ENCODE measurements around the gene NKTR.

NKTR gene

GRCh38 chr3:42668413-42668760, 67.9 kb downstream of the NKTR start:
- H3K56ac ChIP-seq (ENCODE audit: low read length): no peak overlapping the region
- DNase-seq: no peak
- H3K4me2 ChIP-seq (ENCODE audit: low read length): no peak overlapping the region
- no peaks in the 10 kb centered on the region for H3K79me1 ChIP-seq (ENCODE audit: low read length)
- H3K18ac ChIP-seq (ENCODE audit: low read length): no peak overlapping the region
- H2BK5ac ChIP-seq (ENCODE audit: low read length): no peak overlapping the region
- H3K4me1 ChIP-seq (ENCODE audit: control insufficient read depth, low read depth, low read length): no peaks in the 10 kb centered on the region
- no peaks in the 10 kb centered on the region for H3K27me3 ChIP-seq (ENCODE audit: insufficient read depth, low read length, poor library complexity)
- no peak overlapping the region for H4K8ac ChIP-seq (ENCODE audit: low read depth, low read length)
- no peak overlapping the region for H3K23ac ChIP-seq (ENCODE audit: low read length)
- H3K4ac ChIP-seq (ENCODE audit: low read depth, low read length): no peak overlapping the region
- H2BK15ac ChIP-seq (replicated peaks; ENCODE audit: low read depth): no peak overlapping the region
- H3K4me3 ChIP-seq (ENCODE audit: low read length): no peak overlapping the region
- H3K27ac ChIP-seq (ENCODE audit: low read depth, low read length): no peak overlapping the region
- no peak overlapping the region for H4K5ac ChIP-seq (ENCODE audit: low read length)
- H3K9ac ChIP-seq (ENCODE audit: low read length): no peak overlapping the region
- no peaks in the 10 kb centered on the region for H3K79me2 ChIP-seq (ENCODE audit: control insufficient read depth, insufficient read depth, low read length)
- no CpG with 5 or more reads among the region's 2 CpGs for WGBS (ENCODE audit: extremely low coverage, insufficient coverage, low lambda C conversion rate)
- no peak overlapping the region for H2BK120ac ChIP-seq (ENCODE audit: low read depth, low read length)
- no peak overlapping the region for H2AK5ac ChIP-seq (ENCODE audit: low read length)
- no peaks in the 10 kb centered on the region for H3K36me3 ChIP-seq (ENCODE audit: control insufficient read depth, insufficient read depth, low read length)

DNA sequence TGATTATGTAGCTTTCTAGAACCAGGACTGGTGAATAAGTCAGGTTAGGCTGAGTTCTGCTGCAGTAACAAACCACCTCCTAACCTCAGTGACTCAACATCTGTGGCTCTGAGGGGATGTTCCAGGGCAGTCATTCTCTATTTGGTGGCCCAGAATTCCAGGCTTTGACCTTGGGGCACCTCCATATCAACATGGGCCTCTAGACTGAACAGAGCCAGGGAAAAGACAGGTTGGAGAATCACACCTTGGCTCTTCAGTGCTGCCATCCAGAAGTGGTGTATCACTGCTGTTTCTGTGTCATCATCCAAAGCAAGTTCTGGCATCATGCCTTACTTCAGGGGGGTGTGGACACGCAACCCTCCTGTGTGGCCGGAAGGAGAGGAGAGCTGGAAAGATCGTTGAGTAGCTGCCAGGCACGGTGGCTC, 68.3 kb downstream of the NKTR start:
- Histone ChIP-seq H3K4me1 (ENCODE audit: control insufficient read depth, low read depth, low read length) (no peaks in the 10 kb centered on the region), H3K4ac (ENCODE audit: low read depth, low read length) (no peak overlapping the region), H2BK15ac (replicated peaks; ENCODE audit: low read depth) (no peak overlapping the region), H3K79me1 (ENCODE audit: low read length) (no peaks in the 10 kb centered on the region), H3K27me3 (ENCODE audit: insufficient read depth, low read length, poor library complexity) (no peaks in the 10 kb centered on the region), H2BK5ac (ENCODE audit: low read length) (no peak overlapping the region), H2BK120ac (ENCODE audit: low read depth, low read length) (no peak overlapping the region), H3K79me2 (ENCODE audit: control insufficient read depth, insufficient read depth, low read length) (no peaks in the 10 kb centered on the region), H3K23ac (ENCODE audit: low read length) (no peak overlapping the region), H3K18ac (ENCODE audit: low read length) (no peak overlapping the region), H3K4me3 (ENCODE audit: low read length) (no peak overlapping the region), H3K56ac (ENCODE audit: low read length) (no peak overlapping the region), H4K8ac (ENCODE audit: low read depth, low read length) (no peak overlapping the region), H2AK5ac (ENCODE audit: low read length) (no peak overlapping the region), H3K27ac (ENCODE audit: low read depth, low read length) (no peak overlapping the region), H3K36me3 (ENCODE audit: control insufficient read depth, insufficient read depth, low read length) (no peaks in the 10 kb centered on the region), H3K9ac (ENCODE audit: low read length) (no peak overlapping the region), H4K5ac (ENCODE audit: low read length) (no peak overlapping the region), H3K4me2 (ENCODE audit: low read length) (no peak overlapping the region)
- no peak for DNase-seq
- no CpG with 5 or more reads among the region's 4 CpGs for WGBS (ENCODE audit: extremely low coverage, insufficient coverage, low lambda C conversion rate)

DNA sequence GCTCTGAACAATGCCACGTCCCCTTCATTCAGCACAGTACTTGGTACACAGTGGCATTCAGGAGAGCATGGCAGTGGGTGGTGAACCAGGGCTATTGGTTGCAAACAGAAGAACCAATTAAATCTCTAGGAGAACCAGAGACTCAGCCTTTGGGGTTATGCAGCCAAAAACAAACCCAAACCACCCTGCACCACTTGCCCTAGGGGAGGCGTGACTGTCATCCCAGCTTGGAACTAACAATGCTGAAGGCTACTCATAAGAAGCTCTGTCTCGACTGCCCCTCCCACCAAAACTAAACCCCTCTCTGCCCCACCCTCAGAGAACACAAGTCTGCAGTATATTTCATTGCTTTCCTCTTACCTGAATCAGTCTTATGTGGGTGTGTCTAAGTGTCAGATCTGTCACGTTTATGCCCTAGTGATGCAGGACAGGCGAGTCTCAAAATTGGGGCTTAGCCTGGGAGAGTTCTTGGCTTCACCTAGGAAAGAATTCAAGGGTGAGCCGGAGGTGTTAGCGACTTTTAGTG, 69.6 kb downstream of the NKTR start:
- Histone ChIP-seq H4K5ac (ENCODE audit: low read length) (no peak overlapping the region), H2BK5ac (ENCODE audit: low read length) (no peak overlapping the region), H3K23ac (ENCODE audit: low read length) (no peak overlapping the region), H3K56ac (ENCODE audit: low read length) (no peak overlapping the region), H3K4ac (ENCODE audit: low read depth, low read length) (no peak overlapping the region), H3K18ac (ENCODE audit: low read length) (no peak overlapping the region), H3K79me2 (ENCODE audit: control insufficient read depth, insufficient read depth, low read length) (no peaks in the 10 kb centered on the region), H3K36me3 (ENCODE audit: control insufficient read depth, insufficient read depth, low read length) (no peaks in the 10 kb centered on the region), H3K4me2 (ENCODE audit: low read length) (no peak overlapping the region), H4K8ac (ENCODE audit: low read depth, low read length) (no peak overlapping the region), H2AK5ac (ENCODE audit: low read length) (no peak overlapping the region), H2BK15ac (replicated peaks; ENCODE audit: low read depth) (no peak overlapping the region), H3K9ac (ENCODE audit: low read length) (no peak overlapping the region), H3K79me1 (ENCODE audit: low read length) (no peaks in the 10 kb centered on the region), H2BK120ac (ENCODE audit: low read depth, low read length) (no peak overlapping the region), H3K4me1 (ENCODE audit: control insufficient read depth, low read depth, low read length) (no peaks in the 10 kb centered on the region), H3K4me3 (ENCODE audit: low read length) (no peak overlapping the region), H3K27ac (ENCODE audit: low read depth, low read length) (no peak overlapping the region), H3K27me3 (ENCODE audit: insufficient read depth, low read length, poor library complexity) (no peaks in the 10 kb centered on the region)
- WGBS (ENCODE audit: extremely low coverage, insufficient coverage, low lambda C conversion rate): no CpG with 5 or more reads among the region's 7 CpGs
- DNase-seq: no peak

DNA sequence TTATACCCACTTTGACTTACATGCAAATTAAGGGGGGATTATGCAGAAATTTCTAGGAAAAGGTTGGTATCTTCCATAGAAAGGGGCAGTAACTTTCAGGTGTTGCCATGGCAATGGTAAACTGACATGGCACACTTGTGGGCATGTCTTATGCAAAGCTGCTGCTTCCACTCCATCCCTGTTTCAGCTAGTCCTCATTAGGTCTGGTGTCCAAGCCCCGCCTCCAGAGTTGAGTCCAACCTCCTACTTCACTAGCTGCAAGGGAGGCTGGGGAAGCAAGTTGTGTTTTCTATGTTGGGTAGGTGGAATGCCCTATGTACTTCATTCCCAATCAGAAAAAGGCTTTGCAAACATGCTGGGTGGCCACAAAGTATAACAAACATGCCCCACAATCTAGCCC, 70.2 kb downstream of the NKTR start:
- Histone ChIP-seq H3K56ac (ENCODE audit: low read length) (no peak overlapping the region), H3K18ac (ENCODE audit: low read length) (no peak overlapping the region), H2BK120ac (ENCODE audit: low read depth, low read length) (no peak overlapping the region), H3K23ac (ENCODE audit: low read length) (no peak overlapping the region), H2BK5ac (ENCODE audit: low read length) (no peak overlapping the region), H2BK15ac (replicated peaks; ENCODE audit: low read depth) (no peak overlapping the region), H4K8ac (ENCODE audit: low read depth, low read length) (no peak overlapping the region), H3K4me2 (ENCODE audit: low read length) (no peak overlapping the region), H4K5ac (ENCODE audit: low read length) (no peak overlapping the region), H3K4me1 (ENCODE audit: control insufficient read depth, low read depth, low read length) (no peaks in the 10 kb centered on the region), H3K79me1 (ENCODE audit: low read length) (no peaks in the 10 kb centered on the region), H3K36me3 (ENCODE audit: control insufficient read depth, insufficient read depth, low read length) (no peaks in the 10 kb centered on the region), H3K79me2 (ENCODE audit: control insufficient read depth, insufficient read depth, low read length) (no peaks in the 10 kb centered on the region), H3K27me3 (ENCODE audit: insufficient read depth, low read length, poor library complexity) (no peaks in the 10 kb centered on the region), H3K4ac (ENCODE audit: low read depth, low read length) (no peak overlapping the region), H3K4me3 (ENCODE audit: low read length) (no peak overlapping the region), H3K9ac (ENCODE audit: low read length) (no peak overlapping the region), H2AK5ac (ENCODE audit: low read length) (no peak overlapping the region), H3K27ac (ENCODE audit: low read depth, low read length) (no peak overlapping the region)
- WGBS (ENCODE audit: extremely low coverage, insufficient coverage, low lambda C conversion rate): no CpG with 5 or more reads among the region's 1 CpG
- no peak for DNase-seq

DNA sequence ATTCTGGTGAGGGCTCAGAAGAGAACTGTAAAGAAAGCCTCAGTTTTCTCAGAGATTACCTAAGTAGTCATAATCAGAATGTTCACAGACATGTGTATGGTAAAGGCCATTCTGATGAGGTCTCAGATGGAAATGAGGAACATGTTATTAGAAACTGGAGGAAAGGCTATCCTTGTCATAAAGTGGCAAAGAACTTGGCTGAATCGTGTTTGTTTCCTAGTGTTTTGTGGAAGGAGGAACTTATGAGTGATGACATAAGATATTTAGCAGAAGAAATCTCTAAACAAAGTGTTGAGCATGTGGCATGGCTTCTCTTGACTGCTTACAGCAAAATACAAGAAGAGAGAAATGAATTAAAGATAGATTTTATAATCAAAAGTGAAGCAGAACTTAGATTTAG, 72.0 kb downstream of the NKTR start:
- Histone ChIP-seq H3K9ac (ENCODE audit: low read length) (no peak overlapping the region), H3K79me1 (ENCODE audit: low read length) (no peaks in the 10 kb centered on the region), H3K18ac (ENCODE audit: low read length) (no peak overlapping the region), H3K4me3 (ENCODE audit: low read length) (no peak overlapping the region), H2BK120ac (ENCODE audit: low read depth, low read length) (no peak overlapping the region), H3K79me2 (ENCODE audit: control insufficient read depth, insufficient read depth, low read length) (no peaks in the 10 kb centered on the region), H3K4me2 (ENCODE audit: low read length) (no peak overlapping the region), H3K56ac (ENCODE audit: low read length) (no peak overlapping the region), H2AK5ac (ENCODE audit: low read length) (no peak overlapping the region), H4K8ac (ENCODE audit: low read depth, low read length) (no peak overlapping the region), H3K36me3 (ENCODE audit: control insufficient read depth, insufficient read depth, low read length) (no peaks in the 10 kb centered on the region), H2BK5ac (ENCODE audit: low read length) (no peak overlapping the region), H2BK15ac (replicated peaks; ENCODE audit: low read depth) (no peak overlapping the region), H3K23ac (ENCODE audit: low read length) (no peak overlapping the region), H3K27me3 (ENCODE audit: insufficient read depth, low read length, poor library complexity) (no peaks in the 10 kb centered on the region), H3K4me1 (ENCODE audit: control insufficient read depth, low read depth, low read length) (no peaks in the 10 kb centered on the region), H3K27ac (ENCODE audit: low read depth, low read length) (no peak overlapping the region), H3K4ac (ENCODE audit: low read depth, low read length) (no peak overlapping the region), H4K5ac (ENCODE audit: low read length) (no peak overlapping the region)
- no CpG with 5 or more reads among the region's 1 CpG for WGBS (ENCODE audit: extremely low coverage, insufficient coverage, low lambda C conversion rate)
- no peak for DNase-seq

- Histone ChIP-seq H3K18ac (ENCODE audit: low read length) (no peak overlapping the region), H2BK15ac (replicated peaks; ENCODE audit: low read depth) (no peak overlapping the region), H3K23ac (ENCODE audit: low read length) (no peak overlapping the region), H3K79me2 (ENCODE audit: control insufficient read depth, insufficient read depth, low read length) (no peaks in the 10 kb centered on the region), H2BK120ac (ENCODE audit: low read depth, low read length) (no peak overlapping the region), H3K4me1 (ENCODE audit: control insufficient read depth, low read depth, low read length) (no peaks in the 10 kb centered on the region), H2BK5ac (ENCODE audit: low read length) (no peak overlapping the region), H3K56ac (ENCODE audit: low read length) (no peak overlapping the region), H3K79me1 (ENCODE audit: low read length) (no peaks in the 10 kb centered on the region), H2AK5ac (ENCODE audit: low read length) (no peak overlapping the region), H3K4me3 (ENCODE audit: low read length) (no peak overlapping the region), H3K4me2 (ENCODE audit: low read length) (no peak overlapping the region), H3K9ac (ENCODE audit: low read length) (no peak overlapping the region), H4K5ac (ENCODE audit: low read length) (no peak overlapping the region), H3K27ac (ENCODE audit: low read depth, low read length) (no peak overlapping the region), H3K36me3 (ENCODE audit: control insufficient read depth, insufficient read depth, low read length) (no peaks in the 10 kb centered on the region), H3K27me3 (ENCODE audit: insufficient read depth, low read length, poor library complexity) (no peaks in the 10 kb centered on the region), H3K4ac (ENCODE audit: low read depth, low read length) (no peak overlapping the region), H4K8ac (ENCODE audit: low read depth, low read length) (no peak overlapping the region)
- no peak for DNase-seq
These were observed 72.6 kb downstream of the NKTR start for GRCh38 chr3:42673082-42673481.
